K562 (cell line): ENCODE measurements around the gene NPEPL1. TPM values are rescaled to one million over a fixed set of nuclear protein-coding genes. Genes with fewer than 3 reads are reported as not detected.
"Not testable (repeated sequence)": the region's sequence is repeated elsewhere in the genome, so short reads cannot be mapped to it uniquely, and the experiment has no call there.

Source experiments
- ATAC-seq: fragments of 200-7000 bp; cut with Tn5 transposase; 3 replicates; pipeline ENCODE4 v1.9.1; 2020; ENCODE audit warnings: moderate library complexity
- BruUV-seq: library from RNA; stranded (reverse); fragments of 400-500 nt; replicated peaks from 2 replicates; lab custom pipeline; 2021; lab: Mats Ljungman, UMichigan
- CTCF ChIA-PET: fragments of 300-600 bp; formaldehyde crosslinking; extraction: SDS; loops from one replicate; lab custom pipeline; 2021; ENCODE audit warnings: low intra/inter-chr PET ratio; lab: Yijun Ruan, JAX
- POLR2A ChIA-PET: fragments of 300-600, 350-650 bp; sonication (Branson Sonifier 250); formaldehyde crosslinking; extraction: SDS; loops from one replicate; lab custom pipeline; 2021; ENCODE audit warnings: antibody characterized with exemption, inconsistent platforms; lab: Yijun Ruan, JAX
- DNase-seq, 4 experiments: peaks; one replicate each; pipeline versions ENCODE4 v3.0.0 to v3.0.0-alpha.2; 2011 to 2018; ENCODE audit warnings: low spot score in 3 of 4, mixed read lengths in 3 of 4; ENCODE audit errors: extremely low read depth in 1 of 4
- FAIRE-seq: peaks from 2 replicates; lab custom pipeline; 2011; peaks lifted over from hg19 to GRCh38; lab: Jason Lieb, UNC
- H2AFZ ChIP-seq: 2 replicates; pipeline ENCODE4 v1.6.0; 2011; ENCODE audit warnings: low read depth, low read length, control low read depth, inconsistent platforms
- H3K27ac ChIP-seq: fragments of 200-600 bp; 3 replicates; pipeline ENCODE4 v1.8.0; 2011; ENCODE audit warnings: low read depth, mild to moderate bottlenecking, control low read depth, inconsistent platforms, low read length, moderate library complexity, mixed read lengths; ENCODE audit errors: extremely low read depth
- H3K27me3 ChIP-seq, 2 experiments: fragments of 300-600 bp in 1 of 2; 2 replicates in 1 of 2; 3 replicates in 1 of 2; pipeline versions ENCODE4 v1.6.0 to v1.8.0; 2011; ENCODE audit warnings: inconsistent platforms in 2 of 2, low read length in 2 of 2, mild to moderate bottlenecking in 1 of 2, mixed read lengths in 1 of 2, moderate library complexity in 1 of 2; ENCODE audit not compliant: control insufficient read depth in 2 of 2, insufficient read depth in 2 of 2
- H3K36me3 ChIP-seq: fragments of 300-600 bp; 3 replicates; pipeline ENCODE4 v1.8.0; 2011; ENCODE audit warnings: mild to moderate bottlenecking, low read length, inconsistent platforms; ENCODE audit not compliant: control insufficient read depth, insufficient read depth
- H3K4me1 ChIP-seq, 2 experiments: fragments of 200-600 bp in 1 of 2; replicated peaks in 1 of 2; 2 replicates in 1 of 2; 3 replicates in 1 of 2; pipeline versions ENCODE4 v1.5.1 to v1.8.0; 2011; ENCODE audit warnings: inconsistent platforms in 2 of 2, low read length in 2 of 2, mild to moderate bottlenecking in 1 of 2, mixed read lengths in 1 of 2, moderate library complexity in 1 of 2; ENCODE audit not compliant: control insufficient read depth in 2 of 2, insufficient read depth in 2 of 2
- H3K4me2 ChIP-seq: 2 replicates; pipeline ENCODE4 v1.6.1; 2011; ENCODE audit warnings: low read length, control low read depth, inconsistent platforms, mixed read lengths; ENCODE audit not compliant: insufficient read depth
- H3K4me3 ChIP-seq: fragments of 200-600 bp; sonication (generic), shearing (Covaris generic); 2 replicates; pipeline ENCODE4 v1.5.1; 2016; ENCODE audit warnings: control low read depth, inconsistent platforms
- H3K79me2 ChIP-seq: fragments of 200-600 bp; 3 replicates; pipeline ENCODE4 v1.8.0; 2011; ENCODE audit warnings: low read length, inconsistent platforms; ENCODE audit not compliant: control insufficient read depth, insufficient read depth
- H3K9ac ChIP-seq, 2 experiments: 2 replicates each; pipeline versions ENCODE4 v1.6.0 to v1.6.1; 2011; ENCODE audit warnings: low read depth in 2 of 2, low read length in 2 of 2, control low read depth in 1 of 2, inconsistent platforms in 1 of 2, mild to moderate bottlenecking in 1 of 2, mixed read lengths in 1 of 2; ENCODE audit not compliant: insufficient read depth in 1 of 2
- H3K9me1 ChIP-seq: one replicate; pipeline ENCODE4 v1.6.0; 2011; ENCODE audit warnings: inconsistent platforms, mild to moderate bottlenecking, low read length, moderate library complexity; ENCODE audit not compliant: control insufficient read depth, insufficient read depth
- H3K9me3 ChIP-seq: replicated peaks from 2 replicates; pipeline ENCODE4 v1.5.1; 2011; ENCODE audit warnings: low read depth, low read length, inconsistent platforms; ENCODE audit not compliant: control insufficient read depth, insufficient read depth
- H4K20me1 ChIP-seq: replicated peaks from 2 replicates; pipeline ENCODE4 v1.6.1; 2011; ENCODE audit warnings: low read length, inconsistent platforms, mixed read lengths; ENCODE audit not compliant: control insufficient read depth, insufficient read depth
- E2F8 ChIP-seq: fragments of 450-650 bp; IDR thresholded peaks from 2 replicates; pipeline ENCODE4 v1.7.1; 2018; ENCODE audit warnings: mild to moderate bottlenecking, low read depth; ENCODE audit not compliant: partially characterized antibody
- ETV6 ChIP-seq, 3 experiments: fragments of 150-350 bp in 1 of 3; sonication (generic) in 1 of 3; formaldehyde crosslinking in 1 of 3; IDR thresholded peaks; 2 replicates each; pipeline versions ENCODE4 v1.6.1 to v1.8.0; 2014 to 2022; ENCODE audit warnings: borderline replicate concordance in 2 of 3, low read depth in 2 of 3, antibody characterized with exemption in 1 of 3, low read length in 1 of 3, mild to moderate bottlenecking in 1 of 3, missing genetic modification reagents in 1 of 3
- HDAC6 ChIP-seq: IDR thresholded peaks from 2 replicates; pipeline ENCODE4 v1.6.1; 2012; ENCODE audit warnings: low read depth, mild to moderate bottlenecking, control low read depth, inconsistent platforms, low read length, moderate library complexity
- IRF2 ChIP-seq: sonication (generic); formaldehyde crosslinking; IDR thresholded peaks from 2 replicates; pipeline ENCODE4 v1.8.1; 2022; ENCODE audit warnings: mild to moderate bottlenecking, missing genetic modification reagents
- MAFK ChIP-seq: IDR thresholded peaks from 2 replicates; pipeline ENCODE4 v1.6.1; 2011; ENCODE audit warnings: low read length, improper control_type of control experiment
- MAZ ChIP-seq, 2 experiments: fragments of 450-650 bp in 1 of 2; sonication (generic) in 1 of 2; formaldehyde crosslinking; IDR thresholded peaks in 1 of 2; conservative IDR thresholded peaks in 1 of 2; 2 replicates each; pipeline versions ENCODE4 v1.4.0 to v1.5.0; 2020; ENCODE audit warnings: mild to moderate bottlenecking in 1 of 2, missing genetic modification reagents in 1 of 2
- RHOXF2B ChIP-seq: fragments of 250-450 bp; sonication (Bioruptor Pico); conservative IDR thresholded peaks from 2 replicates; pipeline ENCODE4 v1.5.1; 2021
- SMARCC2 ChIP-seq: fragments of 450-650 bp; IDR thresholded peaks from 2 replicates; pipeline ENCODE4 v1.6.1; 2017; ENCODE audit warnings: antibody characterized with exemption, moderate library complexity, mild to moderate bottlenecking, low read depth
- TAF9B ChIP-seq: fragments of 450-650 bp; IDR thresholded peaks from 2 replicates; pipeline ENCODE4 v1.6.1; 2018; ENCODE audit warnings: mild to moderate bottlenecking; ENCODE audit not compliant: partially characterized antibody
- ZNF41 ChIP-seq: fragments of 250-450 bp; sonication (Bioruptor Pico); conservative IDR thresholded peaks from 2 replicates; pipeline ENCODE4 v1.4.0; 2020; ENCODE audit warnings: mild to moderate bottlenecking
- ZNF551 ChIP-seq: fragments of 250-450 bp; sonication (Bioruptor Pico); IDR thresholded peaks from 2 replicates; pipeline ENCODE4 v1.5.0; 2021; ENCODE audit warnings: mild to moderate bottlenecking, moderate library complexity
- ZNF830 ChIP-seq: fragments of 250-450 bp; sonication (Bioruptor Pico); IDR thresholded peaks from 2 replicates; pipeline ENCODE4 v1.5.0; 2021; ENCODE audit warnings: mild to moderate bottlenecking
- WGBS: fragments of 100-300 bp; shearing (Covaris generic); methylation state at CpG from one replicate; pipeline ENCODE4 v1.1.6; 2016; ENCODE audit warnings: low coverage, mixed read lengths; ENCODE audit not compliant: insufficient coverage; ENCODE audit errors: missing lambda C conversion rate; 5-methylcytosine and 5-hydroxymethylcytosine counted together
- in situ Hi-C: fragments of 300-500 bp; cut with MboI; formaldehyde crosslinking; loops from 4 replicates; pipeline ENCODE4 v1.15.0; 2018; ENCODE audit warnings: inconsistent platforms, mixed read lengths
- intact Hi-C: fragments of 100-400 bp; cut with micrococcal nuclease; formaldehyde crosslinking; loops from 2 replicates; pipeline ENCODE4 v1.14.2; 2022
- polyA plus RNA-seq, 8 experiments: library from polyadenylated mRNA; depleted of rRNA in 4 of 8; stranded (reverse) in 5 of 8; unstranded in 3 of 8; fragments of >200 nt; fragmentation: Nextera tagmentation in 2 of 8; fragmentation: Illumina TruSeq in 1 of 8; extraction: Ambion mirVana in 2 of 8; extraction: Trizol in 1 of 8; gene quantifications; 2 replicates each; pipeline versions ENCODE4 v1.2.1 to v1.2.3, GENCODE V29; 2011 to 2014; ENCODE audit warnings: inconsistent platforms in 1 of 8, missing spikeins in 1 of 8
- total RNA-seq, 7 experiments: library from RNA; depleted of rRNA in 6 of 7; stranded (reverse); fragments of >200 nt in 6 of 7; fragmentation: Illumina TruSeq in 2 of 7; extraction: Trizol in 2 of 7; gene quantifications; 2 replicates each; pipeline versions ENCODE4 v1.2.1 to v1.2.3, GENCODE V29; 2011 to 2021; ENCODE audit warnings: low replicate concordance in 1 of 7

Gene NPEPL1
- total and polyA plus RNA-seq, 9 of the 15 experiments (the other 6 are each of a cell fraction or from before 2014, with no cell fraction given): 0.04 to 5.6 (median 0.94) TPM

GRCh38 chr20:58750706-58751105, 58.1 kb downstream of the NPEPL1 start:
- H3K9ac ChIP-seq, H3K9me3 ChIP-seq, H3K4me1 ChIP-seq, intact Hi-C loops, H3K79me2 ChIP-seq, H3K36me3 ChIP-seq, H3K27ac ChIP-seq, H4K20me1 ChIP-seq, FAIRE-seq, H3K4me2 ChIP-seq, DNase-seq, in situ Hi-C loops, H2AFZ ChIP-seq, H3K4me3 ChIP-seq, ATAC-seq, H3K9me1 ChIP-seq, BruUV-seq, CTCF ChIA-PET: not testable (repeated sequence)
- POLR2A ChIA-PET: interaction anchor here (0.6 kb wide), 1 partner anchor 33 kb away, joined by 3 read pairs; no protein-coding TSS in a partner anchor
- WGBS: 4% methylated on average over 2 of the region's 2 CpGs
- H3K27me3 ChIP-seq: peaks cover 35 to 64% of the 10 kb centered on the region in 2 experiments

- WGBS: 0% methylated on average over 10 of the region's 10 CpGs
- Histone ChIP-seq H3K4me3 (no peak overlapping the region), H3K4me2 (no peak overlapping the region), H3K27me3 (peaks cover 43 to 65% of the 10 kb centered on the region in 2 experiments), H4K20me1 (peaks cover 7% of the 10 kb centered on the region; the same call in 1 of the 2 replicates), H3K27ac (no peak overlapping the region), H3K4me1 (no peaks in the 10 kb centered on the region), H3K79me2 (no peaks in the 10 kb centered on the region), H2AFZ (no peak overlapping the region), H3K9me3 (no peaks in the 10 kb centered on the region), H3K9ac (no peak overlapping the region), H3K9me1 (no peaks in the 10 kb centered on the region), H3K36me3 (no peaks in the 10 kb centered on the region)
- BruUV-seq: no TSS peak
- no peak for ATAC-seq
- intact Hi-C loops: no loop called here
- ChIA-PET POLR2A (interaction anchor here (1.0 kb wide), 1 partner anchor 9 kb away, joined by 3 read pairs; no protein-coding TSS in a partner anchor), CTCF (no interaction called here)
- in situ Hi-C loops: no loop called here
- no peak for DNase-seq
- no peak for FAIRE-seq
- TF ChIP-seq TAF9B: no peak
- TF ChIP-seq ZNF830 (CRISPR knock-in tag): no peak
- TF ChIP-seq ETV6 (IDR thresholded peaks at IDR 0.05; ENCODE audit: borderline replicate concordance in 1 of 2, low read depth in 2 of 2, low read length in 1 of 2): no peak
- no peak for TF ChIP-seq ETV6 (CRISPR knock-in tag; IDR thresholded peaks at IDR 0.05; ENCODE audit: borderline replicate concordance)
- no peak for TF ChIP-seq IRF2
- TF ChIP-seq RHOXF2B (CRISPR knock-in tag): no peak
- TF ChIP-seq ZNF551 (CRISPR knock-in tag): no peak
- no peak for TF ChIP-seq HDAC6
- TF ChIP-seq MAZ (CRISPR knock-in tag; conservative IDR thresholded peaks at IDR 0.05 in 1 of 2, IDR thresholded peaks at IDR 0.05 in 1 of 2): no peak
- TF ChIP-seq MAFK: no peak
- no peak for TF ChIP-seq E2F8
- no peak for TF ChIP-seq ZNF41 (CRISPR knock-in tag)
- no peak for TF ChIP-seq SMARCC2
These were observed 59.4 kb downstream of the NPEPL1 start for GRCh38 chr20:58751979-58752378.
